ENCODE measurements around the gene USP17L11. TPM values are rescaled to one million over a fixed set of nuclear protein-coding genes. Genes with fewer than 3 reads are reported as not detected.
A peak's percentile ranks its signal among the peaks of the same experiment; 100 is the strongest.
"Not testable (repeated sequence)": the region's sequence is repeated elsewhere in the genome, so short reads cannot be mapped to it uniquely, and the experiment has no call there.

Gene USP17L11
- total RNA-seq, result not detected

GRCh38 chr4:9215105-9215504 is at the start of gene USP17L11:
Gene USP17L11 (plus strand): TSS chr4:9215405. CDS start chr4:9215405, 0 bp downstream.
- H3K36me3 ChIP-seq; H3K27ac ChIP-seq; intact Hi-C loops (cut with DNase I); H3K27me3 ChIP-seq; H3K9me3 ChIP-seq; DNase-seq (ENCODE audit: low spot score in 2 of 2); H3K4me1 ChIP-seq; H3K4me3 ChIP-seq: not testable (repeated sequence)

GRCh38 chr4:9165990-9166389 is 49.2 kb upstream of the USP17L11 start:
- H3K27ac ChIP-seq; H3K4me1 ChIP-seq; intact Hi-C loops (cut with DNase I); DNase-seq (ENCODE audit: low spot score in 2 of 2); H3K9me3 ChIP-seq; H3K27me3 ChIP-seq; H3K36me3 ChIP-seq; H3K4me3 ChIP-seq: not testable (repeated sequence)

- H3K27ac ChIP-seq; H3K9me3 ChIP-seq; H3K4me3 ChIP-seq; H3K27me3 ChIP-seq; H3K36me3 ChIP-seq; H3K4me1 ChIP-seq; DNase-seq (ENCODE audit: low spot score in 2 of 2); intact Hi-C loops (cut with DNase I): not testable (repeated sequence)
Measured at GRCh38 chr4:9169791-9170459, 45.3 kb upstream of the USP17L11 start, which contains the start of gene FAM90A26. Gene FAM90A26 (plus strand): TSS chr4:9170409. CDS start chr4:9173173, 2,764 bp downstream.

GRCh38 chr4:9210357-9210756 is 4.8 kb upstream of the USP17L11 start, which contains the start of gene USP17L10:
Gene USP17L10 (plus strand): TSS chr4:9210657. CDS start chr4:9210657, 0 bp downstream.
- intact Hi-C loops (cut with DNase I), result not testable (repeated sequence)

GRCh38 chr4:9214701-9215100 is 504 bp upstream of the USP17L11 start:
- H3K27me3 ChIP-seq; H3K27ac ChIP-seq; H3K4me1 ChIP-seq; H3K36me3 ChIP-seq; intact Hi-C loops (cut with DNase I); H3K4me3 ChIP-seq; H3K9me3 ChIP-seq: not testable (repeated sequence)
- DNase-seq (ENCODE audit: low spot score in 2 of 2), result peak; percentile 3 to 21

More at GRCh38 chr4:9210357-9210756, 4.8 kb upstream of the USP17L11 start, which contains the start of gene USP17L10:
- H3K4me1 ChIP-seq; H3K4me3 ChIP-seq; H3K27me3 ChIP-seq; H3K36me3 ChIP-seq; H3K27ac ChIP-seq; DNase-seq (ENCODE audit: low spot score in 2 of 2); H3K9me3 ChIP-seq: not testable (repeated sequence)

GRCh38 chr4:9219852-9220251 is 4.6 kb downstream of the USP17L11 start, which contains the start of gene USP17L12:
Gene USP17L12 (plus strand): TSS chr4:9220152. CDS start chr4:9220152, 0 bp downstream.
- H3K27me3 ChIP-seq; H3K36me3 ChIP-seq; intact Hi-C loops (cut with DNase I); H3K9me3 ChIP-seq; DNase-seq (ENCODE audit: low spot score in 2 of 2); H3K4me1 ChIP-seq; H3K4me3 ChIP-seq; H3K27ac ChIP-seq: not testable (repeated sequence)

- H3K9me3 ChIP-seq; H3K27ac ChIP-seq; H3K4me3 ChIP-seq; H3K36me3 ChIP-seq; intact Hi-C loops (cut with DNase I); DNase-seq (ENCODE audit: low spot score in 2 of 2); H3K27me3 ChIP-seq; H3K4me1 ChIP-seq: not testable (repeated sequence)
Measured at GRCh38 chr4:9224596-9224995, 9.4 kb downstream of the USP17L11 start, which contains the start of gene USP17L13. Gene USP17L13 (plus strand): TSS chr4:9224896. CDS start chr4:9224896, 0 bp downstream.

GRCh38 chr4:9230249-9230648 is 15.0 kb downstream of the USP17L11 start:
- H3K27ac ChIP-seq; intact Hi-C loops (cut with DNase I); H3K9me3 ChIP-seq; H3K4me3 ChIP-seq; H3K4me1 ChIP-seq; H3K27me3 ChIP-seq; H3K36me3 ChIP-seq: not testable (repeated sequence)
- DNase-seq (ENCODE audit: low spot score in 2 of 2), result peak in 1 of 2 donors; percentile 39

- H3K4me3 ChIP-seq; DNase-seq (ENCODE audit: low spot score in 2 of 2); H3K4me1 ChIP-seq; intact Hi-C loops (cut with DNase I); H3K9me3 ChIP-seq; H3K36me3 ChIP-seq; H3K27me3 ChIP-seq; H3K27ac ChIP-seq: not testable (repeated sequence)
Measured at GRCh38 chr4:9234085-9234484, 18.9 kb downstream of the USP17L11 start, which contains the start of gene USP17L15. Gene USP17L15 (plus strand): TSS chr4:9234385. CDS start chr4:9234385, 0 bp downstream.

- peak in 1 of 2 donors; percentile 38 for DNase-seq (ENCODE audit: low spot score in 2 of 2)
- H3K9me3 ChIP-seq; H3K36me3 ChIP-seq; H3K4me1 ChIP-seq; intact Hi-C loops (cut with DNase I); H3K27me3 ChIP-seq; H3K4me3 ChIP-seq; H3K27ac ChIP-seq: not testable (repeated sequence)
Measured at GRCh38 chr4:9238461-9238860, 23.3 kb downstream of the USP17L11 start.

GRCh38 chr4:9243579-9243978 is 28.4 kb downstream of the USP17L11 start, which contains the start of gene USP17L17:
Gene USP17L17 (plus strand): TSS chr4:9243879. CDS start chr4:9243879, 0 bp downstream.
- H3K9me3 ChIP-seq; intact Hi-C loops (cut with DNase I); H3K4me1 ChIP-seq; H3K27ac ChIP-seq; H3K4me3 ChIP-seq; DNase-seq (ENCODE audit: low spot score in 2 of 2); H3K27me3 ChIP-seq; H3K36me3 ChIP-seq: not testable (repeated sequence)

GRCh38 chr4:9247953-9248680 is 32.9 kb downstream of the USP17L11 start, which contains the start of gene USP17L18:
Gene USP17L18 (plus strand): TSS chr4:9248630. CDS start chr4:9248630, 0 bp downstream.
- intact Hi-C loops (cut with DNase I), result not testable (repeated sequence)
- DNase-seq (ENCODE audit: low spot score in 2 of 2), result peak; percentile 4 to 60

GRCh38 chr4:9253078-9253477 is 37.9 kb downstream of the USP17L11 start, which contains the start of gene USP17L19:
Gene USP17L19 (plus strand): TSS chr4:9253378. CDS start chr4:9253378, 0 bp downstream.
- H3K4me3 ChIP-seq; H3K9me3 ChIP-seq; intact Hi-C loops (cut with DNase I); H3K36me3 ChIP-seq; DNase-seq (ENCODE audit: low spot score in 2 of 2); H3K27ac ChIP-seq; H3K27me3 ChIP-seq; H3K4me1 ChIP-seq: not testable (repeated sequence)

More at GRCh38 chr4:9247953-9248680, 32.9 kb downstream of the USP17L11 start, which contains the start of gene USP17L18:
- H3K4me1 ChIP-seq, H3K27me3 ChIP-seq, H3K36me3 ChIP-seq, H3K27ac ChIP-seq, H3K4me3 ChIP-seq, H3K9me3 ChIP-seq: not testable (repeated sequence)

GRCh38 chr4:9257824-9258223 is 42.6 kb downstream of the USP17L11 start, which contains the start of gene USP17L20:
Gene USP17L20 (plus strand): TSS chr4:9258124. CDS start chr4:9258124, 0 bp downstream.
- H3K36me3 ChIP-seq; H3K27ac ChIP-seq; H3K27me3 ChIP-seq; H3K4me1 ChIP-seq; intact Hi-C loops (cut with DNase I); DNase-seq (ENCODE audit: low spot score in 2 of 2); H3K4me3 ChIP-seq; H3K9me3 ChIP-seq: not testable (repeated sequence)

Data from ascending aorta (tissue), 2 donors.